Ovary (tissue), 9 donors: Measurements from ENCODE around the gene FGF16. TPM values are rescaled to one million over a fixed set of nuclear protein-coding genes. Genes with fewer than 3 reads are reported as not detected.
"Not testable (repeated sequence)": the region's sequence is repeated elsewhere in the genome, so short reads cannot be mapped to it uniquely, and the experiment has no call there.

Source experiments
- DNase-seq, 5 donors: peaks; one replicate each; pipeline ENCODE4 v3.0.0-alpha.2; 2019 to 2020
- H3K27ac ChIP-seq, 2 donors: fragments of 200-600 bp; one replicate each; pipeline versions ENCODE4 v1.5.1 to v1.8.0; 2019 to 2022
- H3K27me3 ChIP-seq: fragments of 200-600 bp; one replicate; pipeline ENCODE4 v1.8.0; 2022
- H3K36me3 ChIP-seq: fragments of 200-600 bp; sonication (generic); one replicate; pipeline ENCODE4 v1.5.1; 2019
- H3K4me1 ChIP-seq: one replicate; pipeline ENCODE4 v1.8.1; 2013; ENCODE audit warnings: mild to moderate bottlenecking, moderate library complexity; ENCODE audit not compliant: insufficient read depth
- H3K4me3 ChIP-seq: fragments of 200-600 bp; sonication (generic); one replicate; pipeline ENCODE4 v1.5.1; 2017
- H3K9me3 ChIP-seq, 2 donors: fragments of 200-600 bp in 1 of 2; sonication (generic) in 1 of 2; one replicate each; pipeline versions ENCODE4 v1.5.1 to v1.8.1; 2013 to 2019; ENCODE audit warnings: mild to moderate bottlenecking in 1 of 2, moderate library complexity in 1 of 2
- EP300 ChIP-seq: sonication (generic); formaldehyde crosslinking; IDR thresholded peaks from one replicate; pipeline ENCODE4 v1.6.1; 2017; ENCODE audit warnings: antibody characterized with exemption
- POLR2A ChIP-seq: fragments of 450-650 bp; IDR thresholded peaks from one replicate; pipeline ENCODE4 v1.6.1; 2017; ENCODE audit warnings: antibody characterized with exemption, mild to moderate bottlenecking, moderate library complexity
- WGBS, 3 donors: extraction: QIAGEN DNeasy Blood & Tissue Kit in 1 of 3; methylation state at CpG; one replicate each; pipeline versions ENCODE4 v1.1.5 to v1.1.7; 2013 to 2017; 5-methylcytosine and 5-hydroxymethylcytosine counted together
- intact Hi-C, 4 donors: fragments of 100-400 bp; cut with DNase I; formaldehyde crosslinking; loops; one replicate each; pipeline versions ENCODE4 v1.11.0 to v1.15.1; 2022 to 2023
- polyA plus RNA-seq, 2 donors: library from polyadenylated mRNA; stranded (reverse); fragments of 200-250 nt in 1 of 2; fragments of 350-450 nt in 1 of 2; fragmentation: Illumina TruSeq in 1 of 2; extraction: RNeasy Lipid Tissue Mini Kit (QIAGEN cat#74804) in 1 of 2; gene quantifications; one replicate each; pipeline ENCODE4 v1.2.3, GENCODE V29; 2013 to 2014
- total RNA-seq, 7 donors: library from RNA; depleted of rRNA in 2 of 7; stranded (reverse); fragments of >200 nt in 2 of 7; fragmentation: NEBNext Ultra II Directional in 3 of 7; extraction: Animal tissue kit (Norgen Biotek cat#: 25700) in 3 of 7; gene quantifications; one replicate each; pipeline versions ENCODE4 v1.1.0 to v1.2.4, GENCODE V29; 2016 to 2023
- TF ChIP-seq, protein P1 (sequence below), 3 donors: fragments of 450-650 bp in 2 of 3; fragments of 200-600 bp in 1 of 3; IDR thresholded peaks; one replicate each; pipeline versions ENCODE4 v1.5.1 to v1.8.0; 2016 to 2022; ENCODE audit warnings: antibody characterized with exemption in 3 of 3, mild to moderate bottlenecking in 1 of 3
- donor health status: DM: no; HTN: no; CAD: no; lungs with moderate emphysema.
- donor health status: DM: no; HTN: no; CAD: no.
- donor health status: Bipolar disorder and iron deficiency.
- donor health status: DM: yes; HTN: yes; CAD: no.
- donor health status: DM: no; HTN: no; CAD: no.
- donor health status: DM: yes; HTN: yes; CAD: no.

FGF16 gene
- total and polyA plus RNA-seq, 9 donors: 0.28 TPM; not detected in 8

DNA sequence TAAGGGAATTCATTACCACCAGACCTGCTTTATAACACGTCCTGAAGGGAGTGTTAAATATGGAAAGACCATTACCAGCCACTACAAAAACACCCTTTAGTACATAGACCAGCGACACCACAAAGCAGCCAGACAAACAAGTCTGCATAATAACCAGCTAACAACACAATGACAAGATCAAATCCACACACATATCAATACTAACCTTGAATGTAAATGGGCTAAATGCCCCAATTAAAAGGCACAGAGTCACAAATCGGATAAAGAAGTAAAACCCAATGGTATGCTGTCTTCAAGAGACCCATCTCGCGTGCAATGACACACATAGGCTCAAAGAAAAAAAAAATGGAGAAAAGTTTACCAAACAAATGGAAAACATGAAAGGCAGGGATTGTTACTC, 36.9 kb downstream of the FGF16 start:
- no peak overlapping the region for H3K4me3 ChIP-seq
- TF ChIP-seq POLR2A (no peak), EP300 (no peak)
- TF ChIP-seq, protein P1, sequence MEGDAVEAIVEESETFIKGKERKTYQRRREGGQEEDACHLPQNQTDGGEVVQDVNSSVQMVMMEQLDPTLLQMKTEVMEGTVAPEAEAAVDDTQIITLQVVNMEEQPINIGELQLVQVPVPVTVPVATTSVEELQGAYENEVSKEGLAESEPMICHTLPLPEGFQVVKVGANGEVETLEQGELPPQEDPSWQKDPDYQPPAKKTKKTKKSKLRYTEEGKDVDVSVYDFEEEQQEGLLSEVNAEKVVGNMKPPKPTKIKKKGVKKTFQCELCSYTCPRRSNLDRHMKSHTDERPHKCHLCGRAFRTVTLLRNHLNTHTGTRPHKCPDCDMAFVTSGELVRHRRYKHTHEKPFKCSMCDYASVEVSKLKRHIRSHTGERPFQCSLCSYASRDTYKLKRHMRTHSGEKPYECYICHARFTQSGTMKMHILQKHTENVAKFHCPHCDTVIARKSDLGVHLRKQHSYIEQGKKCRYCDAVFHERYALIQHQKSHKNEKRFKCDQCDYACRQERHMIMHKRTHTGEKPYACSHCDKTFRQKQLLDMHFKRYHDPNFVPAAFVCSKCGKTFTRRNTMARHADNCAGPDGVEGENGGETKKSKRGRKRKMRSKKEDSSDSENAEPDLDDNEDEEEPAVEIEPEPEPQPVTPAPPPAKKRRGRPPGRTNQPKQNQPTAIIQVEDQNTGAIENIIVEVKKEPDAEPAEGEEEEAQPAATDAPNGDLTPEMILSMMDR (IDR thresholded peaks at IDR 0.05): no peak
- H3K27ac ChIP-seq: no peak overlapping the region
- no peak for DNase-seq
- WGBS, 3 donors: 60 to 74% (median 74%) methylated on average over 5 of the region's 5 CpGs
- intact Hi-C loops: no loop called here
- H3K36me3 ChIP-seq: no peaks in the 10 kb centered on the region
- no peaks in the 10 kb centered on the region for H3K4me1 ChIP-seq
- H3K27me3 ChIP-seq: no peaks in the 10 kb centered on the region
- no peaks in the 10 kb centered on the region for H3K9me3 ChIP-seq

DNA sequence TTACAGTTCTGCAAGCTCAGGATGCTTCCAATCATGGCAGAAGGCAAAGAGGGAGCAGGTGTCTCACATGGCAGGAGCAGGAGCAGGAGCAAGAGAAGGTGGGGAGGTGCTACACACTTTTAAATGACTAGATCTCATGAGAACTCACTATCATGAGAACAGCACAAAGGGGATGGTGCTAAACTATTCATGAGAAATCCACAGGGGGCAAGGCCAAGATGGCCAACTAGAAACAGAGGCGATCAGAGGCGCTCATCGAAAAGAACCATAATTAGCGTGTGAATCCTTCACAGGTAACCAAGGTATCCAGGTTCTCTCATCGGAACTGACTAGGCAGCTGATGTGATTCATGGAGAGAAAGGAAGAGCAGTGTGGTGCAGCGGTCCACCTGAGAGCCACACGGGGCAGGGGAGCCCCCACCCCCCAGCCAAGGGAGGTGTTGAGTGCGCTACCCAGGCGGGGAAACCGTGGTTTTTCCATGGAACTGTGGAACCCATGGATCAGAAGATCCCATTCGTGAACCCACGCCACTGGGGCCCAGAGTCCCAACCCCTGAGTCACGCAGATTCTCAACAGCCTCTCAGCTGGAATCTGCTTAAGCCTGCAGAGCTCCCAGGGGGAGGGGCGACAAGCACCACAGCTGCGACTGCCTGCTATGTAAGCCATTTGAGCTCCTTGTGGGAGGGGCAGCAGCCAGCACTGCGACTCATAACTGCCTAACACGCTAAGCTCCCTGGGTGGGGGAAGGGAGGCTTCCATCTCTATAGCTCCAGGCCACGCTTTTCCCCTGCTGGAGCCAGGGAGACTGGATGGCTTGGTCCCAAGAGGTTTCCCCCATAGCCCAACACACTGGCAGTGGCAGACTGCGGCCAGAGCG, 46.7 kb downstream of the FGF16 start:
- H3K4me3 ChIP-seq: no peak overlapping the region
- no peak for TF ChIP-seq EP300
- no peak for TF ChIP-seq POLR2A
- TF ChIP-seq, protein P1 (IDR thresholded peaks at IDR 0.05): no peak
- intact Hi-C loops: no loop called here
- no peaks in the 10 kb centered on the region for H3K9me3 ChIP-seq
- no peak overlapping the region for H3K27ac ChIP-seq
- no peak for DNase-seq
- WGBS, 3 donors: 56 to 65% (median 59%) methylated on average over 20 of the region's 20 CpGs
- no peaks in the 10 kb centered on the region for H3K27me3 ChIP-seq
- no peaks in the 10 kb centered on the region for H3K36me3 ChIP-seq
- H3K4me1 ChIP-seq: no peaks in the 10 kb centered on the region

DNA sequence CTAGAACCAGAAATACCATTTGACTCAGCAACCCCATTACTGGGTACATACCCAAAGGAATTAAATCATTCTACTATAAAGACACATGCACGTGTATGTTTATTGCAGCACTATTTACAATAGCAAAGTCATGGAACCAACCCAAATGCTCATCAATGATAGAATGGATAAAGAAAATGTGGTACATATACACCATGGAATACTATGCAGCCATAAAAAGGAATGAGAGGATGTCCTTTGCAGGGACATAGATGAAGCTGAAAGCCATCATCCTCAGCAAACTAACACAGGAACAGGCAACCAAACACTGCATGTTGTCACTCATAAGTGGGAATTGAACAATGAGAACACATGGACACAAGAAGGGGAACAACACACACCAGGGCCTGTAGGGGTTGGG, 53.0 kb downstream of the FGF16 start:
- H3K4me1 ChIP-seq, H3K4me3 ChIP-seq, intact Hi-C loops, DNase-seq, H3K27me3 ChIP-seq, H3K36me3 ChIP-seq, H3K27ac ChIP-seq, H3K9me3 ChIP-seq: not testable (repeated sequence)
- WGBS, 3 donors: 73 to 82% (median 73%) methylated on average over 1 of the region's 1 CpG

DNA sequence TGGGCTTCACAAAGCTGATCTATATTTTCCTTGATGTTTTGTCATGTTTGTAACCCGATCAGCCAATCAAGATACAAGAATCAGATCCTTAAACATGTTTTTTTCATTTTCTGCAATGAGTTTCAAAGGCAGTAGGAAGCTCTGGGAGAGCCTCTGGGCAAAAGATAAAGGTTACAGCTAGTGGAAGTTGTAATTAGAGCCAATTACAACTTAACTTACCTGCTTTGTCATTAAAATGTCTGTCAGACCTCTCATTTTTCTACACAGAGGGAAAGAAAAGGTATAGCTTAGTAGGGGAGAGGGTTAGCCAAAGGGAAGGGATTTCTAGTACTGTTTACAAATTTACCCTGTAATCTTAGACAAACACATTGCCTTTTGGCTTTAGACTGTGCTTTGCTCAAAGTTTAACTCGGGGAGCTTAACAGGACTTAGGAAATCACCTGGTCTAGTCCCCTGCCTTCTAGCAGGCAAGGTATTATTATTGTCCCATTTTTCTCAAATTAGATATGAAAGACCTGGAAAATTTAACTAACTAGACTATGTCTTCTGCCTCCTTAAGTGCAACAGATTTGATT, 55.8 kb downstream of the FGF16 start:
- intact Hi-C loops: no loop called here
- 10 to 18% (median 13%) methylated on average over 2 of the region's 2 CpGs for WGBS, 3 donors
- no peak overlapping the region for H3K27ac ChIP-seq
- H3K4me1 ChIP-seq: no peaks in the 10 kb centered on the region
- TF ChIP-seq POLR2A (no peak), EP300 (no peak)
- TF ChIP-seq, protein P1 (IDR thresholded peaks at IDR 0.05): no peak
- no peak overlapping the region for H3K4me3 ChIP-seq
- H3K27me3 ChIP-seq: no peaks in the 10 kb centered on the region
- DNase-seq: no peak
- H3K9me3 ChIP-seq: no peaks in the 10 kb centered on the region
- no peaks in the 10 kb centered on the region for H3K36me3 ChIP-seq

DNA sequence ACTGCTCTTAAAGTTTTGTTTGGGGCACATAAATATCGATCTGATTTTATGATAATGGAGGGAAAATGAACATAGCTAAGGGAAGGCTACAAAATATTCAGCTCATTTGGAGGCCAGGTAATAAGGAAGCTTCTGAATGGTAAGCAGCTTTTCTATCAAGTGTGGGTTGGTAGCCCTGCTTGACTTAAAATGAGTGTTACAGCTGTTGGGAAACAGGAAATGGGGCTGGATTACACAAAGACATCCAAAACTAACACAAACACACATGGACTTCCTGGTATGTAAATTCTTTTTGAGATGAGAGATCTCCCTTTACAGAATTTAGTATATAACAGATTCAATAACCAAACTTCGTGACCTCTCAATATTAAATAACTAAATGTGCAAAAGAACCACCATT, 58.0 kb downstream of the FGF16 start:
- no peak for DNase-seq
- intact Hi-C loops: no loop called here
- 59 to 60% (median 60%) methylated on average over 2 of the region's 2 CpGs for WGBS, 3 donors

More for the DNA sequence above, 58.0 kb downstream of the FGF16 start:
- H3K27me3 ChIP-seq: no peaks in the 10 kb centered on the region
- no peaks in the 10 kb centered on the region for H3K36me3 ChIP-seq
- no peak overlapping the region for H3K4me3 ChIP-seq
- no peaks in the 10 kb centered on the region for H3K9me3 ChIP-seq
- no peaks in the 10 kb centered on the region for H3K4me1 ChIP-seq
- no peak overlapping the region for H3K27ac ChIP-seq
- TF ChIP-seq POLR2A: no peak
- TF ChIP-seq, protein P1 (IDR thresholded peaks at IDR 0.05): no peak
- no peak for TF ChIP-seq EP300
